Measurements from ENCODE around the gene TMEM254.
"Not testable (repeated sequence)": the region's sequence is repeated elsewhere in the genome, so short reads cannot be mapped to it uniquely, and the experiment has no call there.

TMEM254 gene

DNA sequence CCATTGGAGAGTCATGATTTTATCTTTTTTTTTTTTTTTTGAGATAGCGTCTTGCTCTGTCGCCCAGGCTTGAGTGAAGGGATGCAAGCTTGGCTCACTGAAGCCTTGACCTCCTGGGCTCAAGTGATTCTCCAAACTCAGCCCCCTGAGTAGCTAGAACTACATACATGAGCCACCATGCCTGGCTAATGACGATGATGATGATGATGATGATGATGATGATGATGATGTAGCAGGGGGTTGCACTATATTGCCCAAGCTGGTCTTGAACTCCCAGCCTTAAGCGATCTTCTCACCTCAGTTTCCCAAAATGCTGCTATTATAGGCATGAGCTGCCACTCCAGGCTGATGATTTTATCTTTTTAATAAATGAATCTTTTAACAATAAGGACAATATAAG, 40.2 kb downstream of the TMEM254 start:
- H3K9ac ChIP-seq (ENCODE audit: low read depth, low read length): no peak overlapping the region
- H3K4me3 ChIP-seq (ENCODE audit: low read length): no peak overlapping the region
- H3K4me1 ChIP-seq (ENCODE audit: insufficient read depth, low read length): no peaks in the 10 kb centered on the region
- H3K27ac ChIP-seq (ENCODE audit: low read length): no peak overlapping the region
- no peaks in the 10 kb centered on the region for H3K9me3 ChIP-seq (ENCODE audit: insufficient read depth, low read depth, low read length)
- no peaks in the 10 kb centered on the region for H3K27me3 ChIP-seq (ENCODE audit: insufficient read depth, low read length)
- H3K36me3 ChIP-seq (ENCODE audit: insufficient read depth, low read depth, low read length): no peaks in the 10 kb centered on the region

DNA sequence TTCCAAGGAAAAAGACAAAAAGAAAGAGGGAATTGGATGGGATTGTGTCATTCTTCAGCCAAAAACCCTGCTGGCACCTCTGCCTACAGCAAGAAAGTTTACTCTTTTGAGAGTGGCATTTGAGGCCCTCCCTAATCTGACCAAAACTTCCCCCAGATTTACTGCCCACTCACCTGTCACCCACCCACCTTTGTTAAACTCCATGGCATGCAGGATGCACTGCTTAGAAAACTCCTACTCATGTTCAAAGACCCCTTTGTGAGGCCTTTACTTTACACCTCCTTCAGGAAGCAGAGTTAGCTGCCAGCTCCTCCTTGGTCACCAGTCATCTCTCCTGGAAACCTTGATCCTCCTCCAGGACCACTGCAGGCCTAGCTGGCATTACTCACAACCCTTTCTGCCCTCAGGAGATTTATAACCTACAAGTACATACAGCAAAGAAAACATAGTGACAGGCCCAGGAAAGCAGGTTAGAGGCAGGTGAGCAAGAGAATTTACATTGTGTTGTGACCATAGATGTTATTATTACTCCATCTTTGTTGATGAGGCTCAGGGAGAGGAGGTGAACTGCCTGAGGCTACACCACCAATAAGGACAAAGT, 43.7 kb downstream of the TMEM254 start:
- H3K9me3 ChIP-seq (ENCODE audit: insufficient read depth, low read depth, low read length): no peaks in the 10 kb centered on the region
- no peak overlapping the region for H3K27ac ChIP-seq (ENCODE audit: low read length)
- no peaks in the 10 kb centered on the region for H3K4me1 ChIP-seq (ENCODE audit: insufficient read depth, low read length)
- H3K36me3 ChIP-seq (ENCODE audit: insufficient read depth, low read depth, low read length): no peaks in the 10 kb centered on the region
- H3K9ac ChIP-seq (ENCODE audit: low read depth, low read length): no peak overlapping the region
- H3K27me3 ChIP-seq (ENCODE audit: insufficient read depth, low read length): no peaks in the 10 kb centered on the region
- H3K4me3 ChIP-seq (ENCODE audit: low read length): no peak overlapping the region

DNA sequence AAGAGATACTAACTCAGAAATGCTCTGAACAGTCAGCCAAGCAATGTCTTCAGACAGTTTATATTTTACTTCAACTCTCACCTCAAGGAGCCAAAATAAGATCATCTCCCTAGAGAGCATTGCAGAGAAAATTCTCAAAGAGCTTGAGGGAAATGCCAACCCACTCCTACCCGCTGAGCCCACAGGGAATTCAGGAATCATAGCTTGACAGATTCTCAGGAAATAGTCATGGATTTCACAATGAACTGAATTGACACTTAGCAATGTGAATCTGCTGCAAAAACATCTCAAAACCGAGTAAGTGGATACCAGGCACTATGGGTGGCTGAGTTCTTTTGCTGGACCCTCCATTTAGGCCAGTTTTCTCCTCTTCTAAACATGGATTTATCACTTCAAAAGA, 44.3 kb downstream of the TMEM254 start:
- Histone ChIP-seq H3K4me3 (ENCODE audit: low read length) (no peak overlapping the region), H3K9ac (ENCODE audit: low read depth, low read length) (no peak overlapping the region), H3K9me3 (ENCODE audit: insufficient read depth, low read depth, low read length) (no peaks in the 10 kb centered on the region), H3K36me3 (ENCODE audit: insufficient read depth, low read depth, low read length) (no peaks in the 10 kb centered on the region), H3K27ac (ENCODE audit: low read length) (no peak overlapping the region), H3K4me1 (ENCODE audit: insufficient read depth, low read length) (no peaks in the 10 kb centered on the region), H3K27me3 (ENCODE audit: insufficient read depth, low read length) (no peaks in the 10 kb centered on the region)

DNA sequence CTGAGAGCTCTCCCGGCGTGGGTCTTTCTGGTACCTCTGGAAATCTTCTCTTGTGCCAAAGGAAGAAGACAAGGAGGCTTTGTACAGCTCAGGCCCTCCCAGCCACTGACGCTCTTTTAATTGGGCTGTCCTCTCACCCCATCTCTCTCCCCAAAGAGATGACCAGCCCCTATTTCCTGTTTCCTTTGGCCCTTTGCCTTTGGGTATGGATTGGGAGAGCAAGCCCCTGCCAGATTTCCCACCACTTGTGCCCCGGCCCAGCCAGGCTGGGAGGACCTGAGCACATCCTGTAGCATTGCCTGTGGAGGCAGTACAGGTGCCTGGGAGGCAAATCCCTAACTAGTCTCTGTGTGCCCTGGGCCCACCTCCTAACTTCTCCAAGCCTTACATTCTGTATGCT, 48.4 kb downstream of the TMEM254 start:
- peaks cover 9% of the 10 kb centered on the region for H3K27me3 ChIP-seq (ENCODE audit: insufficient read depth, low read length)
- H3K4me1 ChIP-seq (ENCODE audit: insufficient read depth, low read length): peaks cover 5% of the 10 kb centered on the region
- no peaks in the 10 kb centered on the region for H3K36me3 ChIP-seq (ENCODE audit: insufficient read depth, low read depth, low read length)
- H3K27ac ChIP-seq (ENCODE audit: low read length): no peak overlapping the region
- H3K9ac ChIP-seq (ENCODE audit: low read depth, low read length): no peak overlapping the region
- no peaks in the 10 kb centered on the region for H3K9me3 ChIP-seq (ENCODE audit: insufficient read depth, low read depth, low read length)
- H3K4me3 ChIP-seq (ENCODE audit: low read length): no peak overlapping the region

DNA sequence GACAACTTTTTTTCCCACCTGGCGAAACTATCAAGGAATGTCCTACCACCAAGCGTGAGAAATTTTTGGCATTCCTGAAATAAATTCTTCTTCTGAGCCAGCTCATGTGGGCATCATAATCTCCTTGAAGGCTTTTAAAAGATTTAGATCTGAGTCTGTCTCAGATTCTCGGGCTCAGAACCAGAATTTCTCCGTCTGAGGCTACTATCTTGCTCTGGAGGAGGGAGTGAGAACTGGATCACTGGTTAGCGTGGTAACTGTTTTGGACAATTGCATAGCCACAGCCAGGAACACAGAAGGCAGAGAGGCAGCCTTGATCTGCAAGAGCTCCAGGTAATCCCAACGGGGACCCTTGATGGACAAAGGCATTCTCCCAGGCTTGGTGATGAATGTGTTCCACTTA, 53.0 kb downstream of the TMEM254 start:
- Histone ChIP-seq H3K27ac (ENCODE audit: low read length) (no peak overlapping the region), H3K36me3 (ENCODE audit: insufficient read depth, low read depth, low read length) (no peaks in the 10 kb centered on the region), H3K9me3 (ENCODE audit: insufficient read depth, low read depth, low read length) (no peaks in the 10 kb centered on the region), H3K27me3 (ENCODE audit: insufficient read depth, low read length) (peaks cover 34% of the 10 kb centered on the region), H3K9ac (ENCODE audit: low read depth, low read length) (no peak overlapping the region), H3K4me1 (ENCODE audit: insufficient read depth, low read length) (peaks cover 12% of the 10 kb centered on the region), H3K4me3 (ENCODE audit: low read length) (peak overlapping the region; percentile 80)

DNA sequence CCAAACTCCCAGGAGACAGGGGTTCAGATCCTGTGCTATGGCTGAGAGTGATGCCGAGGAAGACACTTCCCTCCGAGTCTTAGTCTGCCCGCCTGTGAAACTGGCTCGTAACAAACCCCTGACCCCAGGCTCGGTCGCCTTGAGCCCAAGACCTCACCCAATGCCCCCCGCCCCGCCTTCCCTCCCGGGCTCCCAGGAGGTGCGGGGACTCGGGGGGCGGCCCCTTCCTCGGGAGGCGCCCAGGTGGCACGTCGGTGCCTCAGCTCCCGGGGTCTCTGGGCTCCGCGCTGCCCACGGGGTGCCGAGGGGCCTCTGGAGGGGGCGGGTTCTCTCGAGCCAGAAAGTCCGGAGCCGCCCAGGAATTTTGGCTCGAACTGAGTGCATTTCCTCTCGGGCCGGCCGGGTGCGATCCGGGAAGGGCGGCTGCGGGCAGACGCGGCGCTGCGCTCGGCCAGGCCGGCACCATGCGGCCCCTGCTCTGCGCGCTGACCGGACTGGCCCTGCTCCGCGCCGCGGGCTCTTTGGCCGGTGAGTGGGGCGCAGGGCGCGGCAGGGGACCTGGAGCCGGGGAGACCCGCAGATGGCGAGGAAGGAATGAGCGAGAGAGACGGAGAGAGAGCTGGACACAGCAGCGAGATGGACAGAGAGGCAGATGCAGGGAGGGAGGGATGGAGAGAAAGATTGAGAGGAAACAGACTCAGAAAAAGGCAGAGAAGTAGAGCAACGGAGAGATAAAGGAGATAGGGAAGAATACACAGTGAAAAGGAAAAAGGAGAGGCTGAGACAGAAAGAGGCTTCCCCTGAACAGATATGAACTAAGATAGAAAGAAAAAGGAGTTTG, 54.1 kb downstream of the TMEM254 start, which contains the start of gene PLAC9:
TSS of gene PLAC9 (plus strand) at position 432 of the 841 bp plus-strand sequence. CDS start at position 465, 33 bp downstream.
- peak within 1 kb of the TSS; percentile 80 for H3K4me3 ChIP-seq (ENCODE audit: low read length)
- no peaks in the 10 kb centered on the region for H3K36me3 ChIP-seq (ENCODE audit: insufficient read depth, low read depth, low read length)
- peaks cover 34% of the 10 kb centered on the region for H3K27me3 ChIP-seq (ENCODE audit: insufficient read depth, low read length)
- no peak within 1 kb of the TSS for H3K27ac ChIP-seq (ENCODE audit: low read length)
- H3K4me1 ChIP-seq (ENCODE audit: insufficient read depth, low read length): peaks cover 12% of the 10 kb centered on the region
- peak within 1 kb of the TSS; percentile 64; the same call in 1 of the 2 replicates for H3K9ac ChIP-seq (ENCODE audit: low read depth, low read length)
- no peaks in the 10 kb centered on the region for H3K9me3 ChIP-seq (ENCODE audit: insufficient read depth, low read depth, low read length)

DNA sequence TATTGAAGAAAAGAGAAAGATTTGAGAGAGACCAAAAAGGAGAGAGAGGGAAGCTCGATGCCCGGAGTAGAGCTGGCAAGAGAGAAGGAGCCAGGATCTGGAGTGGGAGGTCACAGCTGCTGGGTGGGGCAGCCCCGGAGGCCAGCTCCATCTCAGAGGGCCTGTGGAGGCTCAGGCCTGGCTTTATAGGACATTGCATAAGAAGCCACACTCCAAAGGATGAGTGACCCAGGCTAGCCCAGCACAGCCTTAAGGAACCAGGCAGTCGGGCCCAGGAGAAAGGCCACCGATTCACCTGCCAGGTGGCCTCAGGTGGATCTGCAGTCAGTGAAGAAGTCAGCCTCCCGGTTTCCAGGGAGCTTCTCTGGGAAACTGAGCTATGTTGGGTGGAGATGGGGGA, 54.7 kb downstream of the TMEM254 start:
- no peaks in the 10 kb centered on the region for H3K36me3 ChIP-seq (ENCODE audit: insufficient read depth, low read depth, low read length)
- peak overlapping the region; percentile 80 for H3K4me3 ChIP-seq (ENCODE audit: low read length)
- H3K27me3 ChIP-seq (ENCODE audit: insufficient read depth, low read length): peaks cover 34% of the 10 kb centered on the region
- H3K4me1 ChIP-seq (ENCODE audit: insufficient read depth, low read length): peaks cover 12% of the 10 kb centered on the region
- no peaks in the 10 kb centered on the region for H3K9me3 ChIP-seq (ENCODE audit: insufficient read depth, low read depth, low read length)
- peak overlapping the region; percentile 64; the same call in 1 of the 2 replicates for H3K9ac ChIP-seq (ENCODE audit: low read depth, low read length)
- H3K27ac ChIP-seq (ENCODE audit: low read length): no peak overlapping the region

DNA sequence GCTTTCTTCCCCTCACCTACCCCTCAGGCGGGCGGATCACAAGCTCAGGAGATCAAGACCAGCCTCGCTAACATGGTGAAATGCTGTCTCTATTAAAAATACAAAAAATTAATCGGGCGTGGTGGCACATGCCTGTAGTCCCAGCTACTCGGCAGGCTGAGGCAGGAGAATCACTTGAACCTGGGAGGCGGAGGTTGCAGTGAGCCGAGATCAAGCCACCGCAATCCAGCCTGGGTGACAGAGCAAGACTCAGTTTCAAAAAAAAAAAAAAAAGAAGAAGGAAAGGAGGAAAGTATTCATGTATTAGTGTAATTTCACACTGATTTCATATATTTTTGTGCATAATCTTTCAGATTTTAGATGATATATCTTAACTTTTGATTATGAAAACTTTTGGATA, 55.2 kb downstream of the TMEM254 start:
- not testable (repeated sequence) for H3K4me3 ChIP-seq (ENCODE audit: low read length); H3K27ac ChIP-seq (ENCODE audit: low read length); H3K9me3 ChIP-seq (ENCODE audit: insufficient read depth, low read depth, low read length); H3K36me3 ChIP-seq (ENCODE audit: insufficient read depth, low read depth, low read length); H3K9ac ChIP-seq (ENCODE audit: low read depth, low read length)
- Histone ChIP-seq H3K27me3 (ENCODE audit: insufficient read depth, low read length) (peaks cover 34% of the 10 kb centered on the region), H3K4me1 (ENCODE audit: insufficient read depth, low read length) (peaks cover 12% of the 10 kb centered on the region)

DNA sequence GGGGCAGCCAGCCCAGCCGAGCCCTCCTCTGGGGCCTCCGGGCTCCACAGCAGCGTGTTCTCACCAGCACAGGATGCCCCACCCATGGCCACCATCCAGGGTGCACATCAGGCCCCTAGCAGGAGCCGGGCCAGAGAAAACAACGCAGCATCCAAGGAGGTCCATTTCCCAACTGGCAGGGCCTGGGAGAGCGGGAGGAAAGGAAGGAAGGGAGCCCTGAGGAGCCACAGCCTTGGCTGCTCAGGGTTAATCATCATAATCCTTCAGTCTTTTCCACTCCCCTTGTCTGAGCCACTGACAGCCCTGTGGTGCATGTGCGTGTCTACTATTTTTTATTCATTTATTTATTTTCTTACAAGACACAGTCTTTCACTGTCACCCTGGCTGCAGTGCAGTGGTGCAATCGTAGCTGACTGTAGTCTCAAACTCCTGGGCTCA, 57.7 kb downstream of the TMEM254 start:
- Histone ChIP-seq H3K27me3 (ENCODE audit: insufficient read depth, low read length) (peaks cover 32% of the 10 kb centered on the region), H3K9ac (ENCODE audit: low read depth, low read length) (no peak overlapping the region), H3K9me3 (ENCODE audit: insufficient read depth, low read depth, low read length) (no peaks in the 10 kb centered on the region), H3K36me3 (ENCODE audit: insufficient read depth, low read depth, low read length) (no peaks in the 10 kb centered on the region), H3K4me1 (ENCODE audit: insufficient read depth, low read length) (peaks cover 12% of the 10 kb centered on the region), H3K27ac (ENCODE audit: low read length) (no peak overlapping the region), H3K4me3 (ENCODE audit: low read length) (no peak overlapping the region)

DNA sequence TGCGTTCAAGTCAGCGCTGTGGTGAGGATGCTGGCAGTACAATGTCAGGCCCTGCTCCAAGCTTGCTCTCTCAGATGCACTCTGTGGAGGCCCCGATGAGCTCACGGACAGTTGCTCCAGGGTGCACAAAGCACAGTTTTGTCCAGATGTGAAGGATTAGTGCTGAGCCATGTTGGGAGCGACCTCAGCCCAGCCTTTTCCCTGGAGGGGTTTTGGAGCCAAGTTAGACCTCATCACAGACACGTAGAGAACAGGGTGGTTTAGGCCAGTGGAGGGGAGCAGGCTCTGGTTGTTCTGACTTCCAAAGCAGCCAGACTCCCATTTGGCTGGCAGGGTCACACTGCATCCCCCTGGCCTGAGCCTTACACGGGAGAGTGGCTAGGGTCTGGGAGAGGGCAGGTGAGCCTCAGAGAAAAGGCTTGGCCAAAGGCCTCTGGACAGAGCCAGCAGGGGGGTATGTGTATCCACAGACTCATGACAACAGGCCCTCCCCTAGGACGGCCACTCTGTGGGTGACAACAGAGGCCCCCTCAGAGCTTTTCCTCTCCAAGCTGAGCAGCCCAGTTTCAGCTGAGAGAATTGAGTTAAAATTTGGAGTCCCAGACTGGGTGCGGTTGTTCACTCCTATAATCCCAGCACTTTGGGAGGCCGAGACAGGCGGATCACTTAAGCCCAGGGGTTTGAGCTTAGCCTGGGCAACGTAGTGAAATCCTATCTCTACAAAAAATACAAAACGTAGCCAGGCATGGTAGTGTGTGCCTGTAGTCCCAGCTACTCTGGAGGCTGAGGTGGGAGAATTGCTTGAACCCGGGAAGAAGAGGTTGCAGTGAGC, 58.8 kb downstream of the TMEM254 start:
- Histone ChIP-seq H3K27ac (ENCODE audit: low read length) (no peak overlapping the region), H3K4me1 (ENCODE audit: insufficient read depth, low read length) (peaks cover 4% of the 10 kb centered on the region; the same call in 1 of the 2 replicates), H3K9me3 (ENCODE audit: insufficient read depth, low read depth, low read length) (no peaks in the 10 kb centered on the region), H3K36me3 (ENCODE audit: insufficient read depth, low read depth, low read length) (no peaks in the 10 kb centered on the region), H3K27me3 (ENCODE audit: insufficient read depth, low read length) (peaks cover 21% of the 10 kb centered on the region), H3K4me3 (ENCODE audit: low read length) (no peak overlapping the region), H3K9ac (ENCODE audit: low read depth, low read length) (no peak overlapping the region)

DNA sequence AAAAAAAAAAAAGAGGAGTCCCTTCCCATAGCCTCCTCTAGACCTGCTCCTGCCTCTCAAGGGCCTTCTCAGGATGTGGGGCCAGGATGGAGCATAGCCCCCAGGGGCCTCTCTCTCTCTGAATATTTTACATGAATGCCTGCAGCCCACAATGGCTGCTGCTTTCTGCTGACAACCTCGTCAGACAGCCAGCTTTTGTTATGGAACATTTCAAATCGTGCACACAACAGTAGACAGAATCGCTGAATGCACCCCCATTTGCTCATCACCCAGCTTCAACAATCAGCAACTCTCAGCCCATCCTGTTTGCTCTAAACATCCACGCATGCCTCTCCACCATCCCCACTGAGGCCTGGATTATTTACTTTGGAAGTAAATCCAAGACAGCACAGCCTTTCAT, 59.5 kb downstream of the TMEM254 start:
- H3K4me1 ChIP-seq (ENCODE audit: insufficient read depth, low read length): peaks cover 2% of the 10 kb centered on the region; the same call in 1 of the 2 replicates
- no peaks in the 10 kb centered on the region for H3K36me3 ChIP-seq (ENCODE audit: insufficient read depth, low read depth, low read length)
- H3K9me3 ChIP-seq (ENCODE audit: insufficient read depth, low read depth, low read length): no peaks in the 10 kb centered on the region
- H3K4me3 ChIP-seq (ENCODE audit: low read length): no peak overlapping the region
- H3K9ac ChIP-seq (ENCODE audit: low read depth, low read length): no peak overlapping the region
- H3K27me3 ChIP-seq (ENCODE audit: insufficient read depth, low read length): peaks cover 14% of the 10 kb centered on the region
- H3K27ac ChIP-seq (ENCODE audit: low read length): no peak overlapping the region

Data from iPS-20b (cell line).